Neural cell (in vitro differentiated cells): Measurements from ENCODE around the gene TMEM219. TPM values are rescaled to one million over a fixed set of nuclear protein-coding genes. Genes with fewer than 3 reads are reported as not detected.

Experiments
- H2AFZ ChIP-seq: fragments of 200-600, 300-800 bp; sonication (generic), shearing (Covaris generic); 2 replicates; pipeline ENCODE4 v1.6.0; 2014; ENCODE audit warnings: low read depth, mild to moderate bottlenecking, antibody characterized with exemption, low read length, moderate library complexity
- H3F3A ChIP-seq: fragments of 200-600 bp; shearing (Covaris generic); 2 replicates; pipeline ENCODE4 v1.6.1; 2016; ENCODE audit warnings: mild to moderate bottlenecking, moderate library complexity, mixed read lengths, antibody characterized with exemption, low read length; ENCODE audit not compliant: insufficient read depth, poor library complexity, severe bottlenecking
- H3K27ac ChIP-seq: fragments of 200-600, 300-800 bp; sonication (generic), shearing (Covaris generic); 2 replicates; pipeline ENCODE4 v1.5.1; 2014; ENCODE audit warnings: mild to moderate bottlenecking, low read length, moderate library complexity
- H3K27me3 ChIP-seq: fragments of 300-800, 200-600 bp; sonication (generic), shearing (Covaris generic); 2 replicates; pipeline ENCODE4 v1.6.0; 2014; ENCODE audit warnings: mild to moderate bottlenecking, low read depth, low read length, moderate library complexity; ENCODE audit not compliant: insufficient read depth
- H3K36me3 ChIP-seq: fragments of 300-800, 200-600 bp; sonication (generic), shearing (Covaris generic); 2 replicates; pipeline ENCODE4 v1.5.1; 2014; ENCODE audit warnings: mild to moderate bottlenecking, antibody characterized with exemption, low read length, moderate library complexity; ENCODE audit not compliant: insufficient read depth
- H3K4me2 ChIP-seq: fragments of 300-800, 200-600 bp; sonication (generic), shearing (Covaris generic); 2 replicates; pipeline ENCODE4 v1.6.0; 2014; ENCODE audit warnings: mild to moderate bottlenecking, low read length
- H3K4me3 ChIP-seq: fragments of 300-800, 200-600 bp; sonication (generic), shearing (Covaris generic); 2 replicates; pipeline ENCODE4 v1.5.1; 2014; ENCODE audit warnings: mild to moderate bottlenecking, low read length, moderate library complexity
- H3K79me2 ChIP-seq: fragments of 200-600 bp; shearing (Covaris generic); replicated peaks from 2 replicates; pipeline ENCODE4 v1.6.0; 2014; ENCODE audit warnings: mild to moderate bottlenecking, low read length, moderate library complexity; ENCODE audit not compliant: insufficient read depth
- H3K9ac ChIP-seq: fragments of 300-800, 200-600 bp; sonication (generic), shearing (Covaris generic); 2 replicates; pipeline ENCODE4 v1.6.1; 2016; ENCODE audit warnings: mild to moderate bottlenecking, low read length, mixed read lengths
- H3K9me2 ChIP-seq: fragments of 200-600 bp; shearing (Covaris generic); 2 replicates; pipeline ENCODE4 v1.6.1; 2016; ENCODE audit warnings: mild to moderate bottlenecking, low read length, mixed read lengths; ENCODE audit not compliant: insufficient read depth
- H3K9me3 ChIP-seq: fragments of 200-600, 300-800 bp; sonication (generic), shearing (Covaris generic); 2 replicates; pipeline ENCODE4 v1.6.1; 2016; ENCODE audit warnings: mild to moderate bottlenecking, mixed run types, low read length, moderate library complexity, mixed read lengths
- H4K20me1 ChIP-seq: fragments of 200-600 bp; shearing (Covaris generic); 2 replicates; pipeline ENCODE4 v1.6.1; 2016; ENCODE audit warnings: mild to moderate bottlenecking, mixed run types; ENCODE audit not compliant: insufficient read depth
- EP300 ChIP-seq: fragments of 450-650 bp; conservative IDR thresholded peaks from 2 replicates; pipeline ENCODE4 v1.6.1; 2014; ENCODE audit warnings: antibody characterized with exemption, mild to moderate bottlenecking, moderate library complexity; ENCODE audit not compliant: poor library complexity, severe bottlenecking
- EZH2 ChIP-seq: fragments of 200-600, 300-800 bp; shearing (Covaris generic), sonication (generic); IDR thresholded peaks from 2 replicates; pipeline ENCODE4 v1.6.1; 2014; ENCODE audit warnings: antibody characterized with exemption, low read length, borderline replicate concordance, mild to moderate bottlenecking; ENCODE audit not compliant: insufficient read depth, poor library complexity, severe bottlenecking
- MXI1 ChIP-seq: fragments of 450-650 bp; conservative IDR thresholded peaks from 2 replicates; pipeline ENCODE4 v1.6.1; 2014; ENCODE audit warnings: antibody characterized with exemption, mild to moderate bottlenecking; ENCODE audit not compliant: poor library complexity, severe bottlenecking
- POLR2AphosphoS5 ChIP-seq: IDR thresholded peaks from 2 replicates; pipeline ENCODE4 v1.6.1; 2012
- RAD21 ChIP-seq: fragments of 450-650 bp; conservative IDR thresholded peaks from 2 replicates; pipeline ENCODE4 v1.6.1; 2014; ENCODE audit warnings: antibody characterized with exemption, mild to moderate bottlenecking, moderate library complexity
- SMC3 ChIP-seq: fragments of 450-650 bp; conservative IDR thresholded peaks from 2 replicates; pipeline ENCODE4 v1.6.1; 2014; ENCODE audit warnings: antibody characterized with exemption, mild to moderate bottlenecking, moderate library complexity; ENCODE audit not compliant: poor library complexity
- TAF1 ChIP-seq: IDR thresholded peaks from 2 replicates; pipeline ENCODE4 v1.6.1; 2012; ENCODE audit warnings: low read depth
- polyA plus RNA-seq: library from polyadenylated mRNA; depleted of rRNA; stranded (reverse); fragments of >200 nt; gene quantifications from 2 replicates; pipeline ENCODE4 v1.2.3, GENCODE V29; 2014
- TF ChIP-seq, protein P1 (sequence below): IDR thresholded peaks from 2 replicates; pipeline ENCODE4 v1.6.1; 2012; ENCODE audit warnings: borderline replicate concordance
- TF ChIP-seq, protein P2 (sequence below): fragments of 450-650 bp; IDR thresholded peaks from 2 replicates; pipeline ENCODE4 v1.5.1; 2014; ENCODE audit warnings: antibody characterized with exemption, mild to moderate bottlenecking, moderate library complexity; ENCODE audit not compliant: poor library complexity, severe bottlenecking

The TMEM219 gene
- polyA plus RNA-seq, 1 donor from 2014 or later, result 154 TPM

DNA sequence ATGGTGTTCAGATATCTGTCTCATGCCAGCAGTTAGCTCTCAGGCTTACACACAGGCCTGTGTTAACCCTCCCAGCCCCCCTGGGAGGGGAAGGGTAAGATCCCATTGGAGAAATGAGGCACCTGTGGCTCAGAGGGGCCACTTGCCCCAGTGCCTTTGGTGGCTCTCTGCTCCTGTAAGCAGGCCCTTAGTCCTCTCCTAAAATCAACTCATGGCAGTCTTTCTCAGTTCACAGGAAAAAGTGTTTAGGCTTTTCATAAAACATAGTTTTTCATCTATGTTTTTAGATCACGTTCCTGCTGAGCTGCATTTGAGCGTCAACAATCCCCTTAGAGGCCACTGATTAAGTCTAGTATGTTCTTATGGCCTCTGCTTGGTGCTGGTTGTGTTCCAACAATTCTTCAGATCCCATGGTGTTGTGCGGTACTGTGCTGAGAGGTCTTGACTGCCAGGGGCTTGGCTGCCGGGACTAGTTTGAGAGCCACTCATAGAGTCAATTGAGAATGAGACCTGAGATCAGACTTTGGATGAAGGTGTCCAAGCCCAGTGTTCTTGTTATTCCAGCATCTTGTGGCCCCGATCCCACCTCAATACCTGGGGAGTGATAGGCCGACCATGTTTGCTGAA, 22.4 kb downstream of the TMEM219 start:
- Histone ChIP-seq H3K27ac (no peak overlapping the region), H3K9me2 (no peaks in the 10 kb centered on the region), H2AFZ (no peak overlapping the region), H3K27me3 (no peaks in the 10 kb centered on the region), H3K4me3 (no peak overlapping the region), H3K9me3 (no peaks in the 10 kb centered on the region), H3K79me2 (no peaks in the 10 kb centered on the region), H3K36me3 (no peaks in the 10 kb centered on the region), H3K4me2 (no peak overlapping the region), H3K9ac (no peak overlapping the region), H4K20me1 (no peaks in the 10 kb centered on the region), H3F3A (no peaks in the 10 kb centered on the region)
- no peak for TF ChIP-seq TAF1
- TF ChIP-seq, protein P1, sequence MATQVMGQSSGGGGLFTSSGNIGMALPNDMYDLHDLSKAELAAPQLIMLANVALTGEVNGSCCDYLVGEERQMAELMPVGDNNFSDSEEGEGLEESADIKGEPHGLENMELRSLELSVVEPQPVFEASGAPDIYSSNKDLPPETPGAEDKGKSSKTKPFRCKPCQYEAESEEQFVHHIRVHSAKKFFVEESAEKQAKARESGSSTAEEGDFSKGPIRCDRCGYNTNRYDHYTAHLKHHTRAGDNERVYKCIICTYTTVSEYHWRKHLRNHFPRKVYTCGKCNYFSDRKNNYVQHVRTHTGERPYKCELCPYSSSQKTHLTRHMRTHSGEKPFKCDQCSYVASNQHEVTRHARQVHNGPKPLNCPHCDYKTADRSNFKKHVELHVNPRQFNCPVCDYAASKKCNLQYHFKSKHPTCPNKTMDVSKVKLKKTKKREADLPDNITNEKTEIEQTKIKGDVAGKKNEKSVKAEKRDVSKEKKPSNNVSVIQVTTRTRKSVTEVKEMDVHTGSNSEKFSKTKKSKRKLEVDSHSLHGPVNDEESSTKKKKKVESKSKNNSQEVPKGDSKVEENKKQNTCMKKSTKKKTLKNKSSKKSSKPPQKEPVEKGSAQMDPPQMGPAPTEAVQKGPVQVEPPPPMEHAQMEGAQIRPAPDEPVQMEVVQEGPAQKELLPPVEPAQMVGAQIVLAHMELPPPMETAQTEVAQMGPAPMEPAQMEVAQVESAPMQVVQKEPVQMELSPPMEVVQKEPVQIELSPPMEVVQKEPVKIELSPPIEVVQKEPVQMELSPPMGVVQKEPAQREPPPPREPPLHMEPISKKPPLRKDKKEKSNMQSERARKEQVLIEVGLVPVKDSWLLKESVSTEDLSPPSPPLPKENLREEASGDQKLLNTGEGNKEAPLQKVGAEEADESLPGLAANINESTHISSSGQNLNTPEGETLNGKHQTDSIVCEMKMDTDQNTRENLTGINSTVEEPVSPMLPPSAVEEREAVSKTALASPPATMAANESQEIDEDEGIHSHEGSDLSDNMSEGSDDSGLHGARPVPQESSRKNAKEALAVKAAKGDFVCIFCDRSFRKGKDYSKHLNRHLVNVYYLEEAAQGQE, result no peak
- no peak for TF ChIP-seq SMC3
- TF ChIP-seq, protein P2, sequence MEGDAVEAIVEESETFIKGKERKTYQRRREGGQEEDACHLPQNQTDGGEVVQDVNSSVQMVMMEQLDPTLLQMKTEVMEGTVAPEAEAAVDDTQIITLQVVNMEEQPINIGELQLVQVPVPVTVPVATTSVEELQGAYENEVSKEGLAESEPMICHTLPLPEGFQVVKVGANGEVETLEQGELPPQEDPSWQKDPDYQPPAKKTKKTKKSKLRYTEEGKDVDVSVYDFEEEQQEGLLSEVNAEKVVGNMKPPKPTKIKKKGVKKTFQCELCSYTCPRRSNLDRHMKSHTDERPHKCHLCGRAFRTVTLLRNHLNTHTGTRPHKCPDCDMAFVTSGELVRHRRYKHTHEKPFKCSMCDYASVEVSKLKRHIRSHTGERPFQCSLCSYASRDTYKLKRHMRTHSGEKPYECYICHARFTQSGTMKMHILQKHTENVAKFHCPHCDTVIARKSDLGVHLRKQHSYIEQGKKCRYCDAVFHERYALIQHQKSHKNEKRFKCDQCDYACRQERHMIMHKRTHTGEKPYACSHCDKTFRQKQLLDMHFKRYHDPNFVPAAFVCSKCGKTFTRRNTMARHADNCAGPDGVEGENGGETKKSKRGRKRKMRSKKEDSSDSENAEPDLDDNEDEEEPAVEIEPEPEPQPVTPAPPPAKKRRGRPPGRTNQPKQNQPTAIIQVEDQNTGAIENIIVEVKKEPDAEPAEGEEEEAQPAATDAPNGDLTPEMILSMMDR, result no peak
- TF ChIP-seq MXI1, result no peak
- TF ChIP-seq RAD21, result no peak
- TF ChIP-seq POLR2AphosphoS5, result no peak
- TF ChIP-seq EZH2, result no peak
- TF ChIP-seq EP300, result no peak

DNA sequence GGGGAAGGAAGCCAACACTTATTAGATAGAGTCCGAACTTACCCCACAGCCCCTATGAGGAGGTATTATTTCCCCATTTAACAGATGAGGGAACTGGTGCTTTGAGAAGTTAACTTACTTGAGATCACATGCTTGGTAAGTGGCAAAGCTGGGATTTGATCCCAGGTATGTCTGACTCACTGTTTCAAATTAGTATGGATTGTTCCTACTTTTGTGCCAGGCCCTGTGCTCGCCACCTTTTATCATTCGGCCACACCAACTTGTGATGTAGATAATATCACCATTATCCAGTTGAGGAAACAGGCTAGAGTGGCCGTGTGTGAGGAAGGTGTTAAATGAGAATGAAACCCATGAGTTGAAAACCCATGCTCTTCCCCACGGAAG, 22.9 kb downstream of the TMEM219 start:
- H3K9me2 ChIP-seq, result no peaks in the 10 kb centered on the region
- H3K4me2 ChIP-seq, result no peak overlapping the region
- H3F3A ChIP-seq, result no peaks in the 10 kb centered on the region
- no peak for TF ChIP-seq MXI1
- no peak for TF ChIP-seq RAD21
- TF ChIP-seq EP300, result no peak
- TF ChIP-seq, protein P1, result no peak
- no peak for TF ChIP-seq TAF1
- no peak for TF ChIP-seq POLR2AphosphoS5
- no peak for TF ChIP-seq EZH2
- TF ChIP-seq, protein P2, result no peak
- TF ChIP-seq SMC3, result no peak
- H3K36me3 ChIP-seq, result no peaks in the 10 kb centered on the region
- no peak overlapping the region for H3K9ac ChIP-seq
- no peaks in the 10 kb centered on the region for H3K9me3 ChIP-seq
- no peak overlapping the region for H3K27ac ChIP-seq
- no peak overlapping the region for H2AFZ ChIP-seq
- no peak overlapping the region for H3K4me3 ChIP-seq
- H3K27me3 ChIP-seq, result no peaks in the 10 kb centered on the region
- H4K20me1 ChIP-seq, result no peaks in the 10 kb centered on the region
- H3K79me2 ChIP-seq, result no peaks in the 10 kb centered on the region
